HG03095 (cell line): Measurements from ENCODE around the gene PLEKHG4.

Experiments
- ATAC-seq: cut with Tn5 transposase; IDR thresholded peaks from one replicate; pipeline ENCODE4 v1.9.1; 2021; ENCODE audit warnings: moderate library complexity; ENCODE audit not compliant: unreplicated experiment

PLEKHG4 gene, protein sequence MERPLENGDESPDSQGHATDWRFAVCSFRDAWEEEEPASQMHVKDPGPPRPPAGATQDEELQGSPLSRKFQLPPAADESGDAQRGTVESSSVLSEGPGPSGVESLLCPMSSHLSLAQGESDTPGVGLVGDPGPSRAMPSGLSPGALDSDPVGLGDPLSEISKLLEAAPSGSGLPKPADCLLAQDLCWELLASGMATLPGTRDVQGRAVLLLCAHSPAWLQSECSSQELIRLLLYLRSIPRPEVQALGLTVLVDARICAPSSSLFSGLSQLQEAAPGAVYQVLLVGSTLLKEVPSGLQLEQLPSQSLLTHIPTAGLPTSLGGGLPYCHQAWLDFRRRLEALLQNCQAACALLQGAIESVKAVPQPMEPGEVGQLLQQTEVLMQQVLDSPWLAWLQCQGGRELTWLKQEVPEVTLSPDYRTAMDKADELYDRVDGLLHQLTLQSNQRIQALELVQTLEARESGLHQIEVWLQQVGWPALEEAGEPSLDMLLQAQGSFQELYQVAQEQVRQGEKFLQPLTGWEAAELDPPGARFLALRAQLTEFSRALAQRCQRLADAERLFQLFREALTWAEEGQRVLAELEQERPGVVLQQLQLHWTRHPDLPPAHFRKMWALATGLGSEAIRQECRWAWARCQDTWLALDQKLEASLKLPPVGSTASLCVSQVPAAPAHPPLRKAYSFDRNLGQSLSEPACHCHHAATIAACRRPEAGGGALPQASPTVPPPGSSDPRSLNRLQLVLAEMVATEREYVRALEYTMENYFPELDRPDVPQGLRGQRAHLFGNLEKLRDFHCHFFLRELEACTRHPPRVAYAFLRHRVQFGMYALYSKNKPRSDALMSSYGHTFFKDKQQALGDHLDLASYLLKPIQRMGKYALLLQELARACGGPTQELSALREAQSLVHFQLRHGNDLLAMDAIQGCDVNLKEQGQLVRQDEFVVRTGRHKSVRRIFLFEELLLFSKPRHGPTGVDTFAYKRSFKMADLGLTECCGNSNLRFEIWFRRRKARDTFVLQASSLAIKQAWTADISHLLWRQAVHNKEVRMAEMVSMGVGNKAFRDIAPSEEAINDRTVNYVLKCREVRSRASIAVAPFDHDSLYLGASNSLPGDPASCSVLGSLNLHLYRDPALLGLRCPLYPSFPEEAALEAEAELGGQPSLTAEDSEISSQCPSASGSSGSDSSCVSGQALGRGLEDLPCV

DNA sequence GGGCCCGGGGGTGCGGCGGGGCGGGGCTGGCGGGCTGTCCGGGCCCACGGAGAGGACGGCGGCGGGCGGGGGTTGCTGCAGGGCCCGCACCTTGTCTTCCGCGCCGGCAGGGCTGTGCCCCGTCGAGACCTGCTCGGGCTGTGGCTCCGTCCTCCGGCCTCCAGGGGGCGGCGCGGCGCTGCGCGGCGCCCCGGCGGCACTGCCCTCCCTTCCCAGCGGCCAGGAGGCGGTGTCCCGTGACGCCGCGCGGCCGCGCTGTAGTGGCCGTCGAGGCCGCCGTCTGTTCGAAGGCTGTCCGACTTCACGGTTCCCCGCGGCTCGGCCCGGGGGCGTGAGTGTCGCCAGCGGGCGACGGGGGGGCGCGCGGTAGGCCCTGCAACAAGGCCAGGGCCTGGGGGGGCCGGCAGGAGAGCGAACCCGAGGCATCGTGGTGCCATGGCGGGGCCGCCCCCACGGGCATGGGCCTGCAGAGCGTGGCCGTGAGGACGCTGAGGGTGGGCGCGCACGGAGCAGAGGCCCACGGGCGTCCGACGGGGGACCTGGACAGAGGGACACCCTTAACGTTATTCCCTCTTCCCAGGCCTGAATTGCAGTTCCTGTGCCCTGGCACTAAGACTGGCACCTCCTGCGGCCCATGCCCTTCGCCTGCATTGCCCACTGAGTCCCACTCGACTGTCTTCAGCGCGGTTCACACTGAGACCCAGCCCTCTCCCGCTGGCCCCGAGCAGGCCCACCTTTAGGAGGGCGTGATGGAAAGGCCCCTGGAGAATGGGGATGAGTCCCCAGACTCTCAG is at the start of gene PLEKHG4:
PLEKHG4 (plus strand) TSS at position 237 of the 794 bp plus-strand sequence; CDS start at position 750, 513 bp downstream.
- peak; percentile 87 for ATAC-seq

DNA sequence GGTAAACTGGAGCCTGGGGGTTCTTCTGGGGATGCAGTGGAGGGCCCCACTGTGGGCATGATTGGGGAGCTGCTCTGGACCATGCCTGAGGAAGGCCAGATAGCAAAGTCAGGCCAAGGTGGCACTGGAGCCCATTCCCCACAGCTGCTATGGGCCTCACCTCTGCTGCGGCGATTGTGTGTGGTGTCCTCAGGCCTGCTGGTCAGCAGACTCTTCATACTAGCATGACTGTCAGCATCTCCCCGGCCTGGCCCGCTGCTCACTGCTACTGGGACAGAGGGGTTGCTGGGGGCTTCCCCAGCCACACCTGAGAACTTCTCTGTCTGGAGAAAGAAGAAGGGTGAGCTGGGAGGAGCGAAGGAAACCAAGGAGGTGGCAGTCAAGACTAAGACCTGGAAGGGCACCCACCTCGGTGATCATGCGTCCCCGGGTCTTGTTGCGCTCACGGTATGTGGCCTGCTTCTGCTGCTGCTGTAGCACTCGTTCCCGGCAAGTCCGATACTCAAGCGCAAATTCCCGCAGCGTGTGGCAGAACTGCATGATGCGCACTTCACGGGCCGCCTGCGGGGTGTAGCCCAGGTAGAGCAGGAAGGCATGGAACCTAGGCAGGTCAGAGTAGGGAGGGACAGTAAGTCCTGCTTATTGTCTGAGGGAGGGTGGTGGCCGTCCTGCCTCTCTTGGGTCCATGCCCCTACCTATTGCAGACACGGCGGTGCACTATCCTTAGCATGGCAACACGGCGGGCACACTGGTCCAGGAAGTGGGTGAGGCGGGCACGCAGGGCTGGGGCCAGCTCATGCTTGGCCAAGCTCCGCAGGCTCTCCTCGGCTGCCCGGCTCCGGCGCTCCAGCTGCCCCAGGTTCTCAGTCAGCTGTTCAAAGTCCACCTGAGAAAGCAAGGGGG is 49.2 kb upstream of the PLEKHG4 start:
- ATAC-seq: no peak

DNA sequence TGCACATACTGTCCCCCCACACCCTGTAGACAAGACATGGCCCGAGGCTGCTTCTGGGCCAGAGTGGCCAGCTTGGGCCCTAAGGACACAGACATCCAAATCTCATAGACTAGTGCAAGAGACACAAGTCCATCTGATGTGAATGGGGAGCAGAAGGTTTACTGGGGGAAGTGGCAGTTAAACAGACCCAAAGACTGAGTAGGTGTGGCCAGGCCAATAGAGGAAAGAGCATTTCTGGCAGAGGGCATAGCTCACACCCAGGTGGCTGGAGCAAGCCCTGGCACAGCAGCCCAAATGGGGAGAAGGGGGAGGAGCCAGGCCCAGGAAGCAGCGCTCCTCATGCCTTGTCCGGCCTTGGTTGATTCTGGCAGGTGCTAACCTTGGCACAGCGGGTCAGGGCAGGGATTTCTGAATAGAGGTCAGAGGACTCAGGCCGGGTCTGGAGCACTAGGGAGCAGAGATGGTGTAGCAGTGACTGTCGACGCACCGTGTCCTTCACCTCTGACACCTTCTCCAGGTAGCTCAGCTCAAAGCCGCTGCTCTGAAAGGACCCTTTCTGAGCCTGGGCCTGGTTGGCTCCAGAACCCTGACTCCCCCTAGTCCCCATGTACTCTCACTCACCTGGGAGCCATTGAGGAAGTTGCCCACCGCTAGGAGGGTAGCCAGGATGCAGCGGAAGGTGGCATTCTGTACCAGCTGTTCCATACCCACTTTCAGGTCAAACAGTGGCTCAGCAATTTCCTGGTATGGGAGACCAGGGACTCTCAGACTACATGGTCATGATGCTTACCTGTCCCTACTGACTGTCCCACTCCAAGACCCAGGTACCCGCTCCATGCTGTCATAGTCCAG is 48.3 kb upstream of the PLEKHG4 start:
- ATAC-seq: no peak

DNA sequence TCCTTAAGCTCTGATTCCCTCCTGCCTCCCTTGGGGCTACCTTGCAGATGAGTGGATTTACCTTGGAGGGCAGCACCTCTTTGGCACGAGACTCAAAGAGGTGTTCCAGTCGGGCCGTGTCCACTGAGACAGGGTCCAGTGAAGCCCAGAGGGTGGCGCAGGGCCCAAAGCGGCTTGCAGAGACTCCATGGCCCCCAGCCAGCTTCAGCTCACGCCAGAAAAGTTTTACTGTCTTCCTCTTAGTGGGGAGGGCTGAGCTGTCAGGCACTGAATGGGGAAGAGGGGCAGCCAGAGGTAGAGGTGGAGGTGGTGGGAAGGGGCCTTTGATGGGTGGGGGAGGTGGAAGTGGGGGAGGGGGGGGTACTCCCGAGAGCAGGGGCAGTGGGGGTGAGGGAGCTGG is 45.7 kb upstream of the PLEKHG4 start:
- ATAC-seq: no peak

DNA sequence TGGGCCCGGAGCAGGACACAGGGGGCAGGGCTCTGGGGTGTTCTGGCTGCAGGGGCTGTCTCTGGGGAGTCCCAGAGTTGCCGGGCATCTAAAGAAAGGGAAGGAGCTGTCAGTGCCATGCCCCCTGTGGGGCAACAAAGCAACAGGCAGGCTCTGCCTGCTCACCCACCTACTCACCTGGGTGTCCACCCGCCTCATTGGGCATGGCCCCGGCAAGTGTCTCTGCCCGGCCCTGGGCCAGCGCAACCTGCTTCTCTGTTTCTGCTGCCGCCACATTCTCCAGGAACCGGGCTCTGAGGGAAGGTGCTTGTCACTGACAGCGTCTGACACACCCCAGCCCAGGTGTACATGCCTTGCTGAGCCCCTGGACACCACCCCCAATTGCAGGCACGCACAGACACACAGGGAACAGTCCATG is 45.1 kb upstream of the PLEKHG4 start:
- no peak for ATAC-seq

DNA sequence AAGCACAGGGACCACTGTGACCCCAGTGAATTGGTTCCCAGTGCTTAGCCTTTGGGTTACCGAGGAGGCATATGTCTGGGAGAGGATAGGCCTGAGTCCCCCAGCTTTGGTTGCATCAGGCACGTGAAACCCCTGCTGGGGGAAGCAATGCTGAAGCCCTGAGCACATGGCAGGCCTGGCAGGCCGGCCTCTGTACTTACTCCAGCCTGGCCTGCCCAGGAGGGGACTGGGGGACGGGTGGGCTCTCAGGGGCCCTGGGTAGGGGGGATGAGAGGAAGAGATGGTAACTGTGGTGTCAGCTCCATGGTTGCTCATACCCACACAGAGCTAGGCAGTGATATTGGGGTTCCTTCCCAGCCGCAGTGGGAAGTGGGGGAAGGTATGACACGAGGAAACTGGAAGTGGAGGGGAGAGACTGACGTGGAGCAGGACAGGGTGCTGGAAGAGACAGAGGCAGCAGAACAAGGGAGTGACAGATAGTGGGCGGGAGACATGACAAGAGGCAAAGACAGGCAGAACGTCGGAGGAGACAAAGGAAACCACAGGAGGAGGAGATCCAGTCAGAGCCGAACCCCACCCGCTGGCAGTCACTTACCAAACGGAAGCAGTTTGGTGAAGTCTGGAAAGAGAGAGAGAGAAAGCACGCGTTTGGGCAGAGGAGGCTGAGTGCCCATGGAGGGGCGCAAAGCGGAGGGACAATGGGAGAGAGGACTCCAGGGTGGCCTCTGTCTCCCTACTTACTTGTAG is 43.3 kb upstream of the PLEKHG4 start:
- no peak for ATAC-seq

DNA sequence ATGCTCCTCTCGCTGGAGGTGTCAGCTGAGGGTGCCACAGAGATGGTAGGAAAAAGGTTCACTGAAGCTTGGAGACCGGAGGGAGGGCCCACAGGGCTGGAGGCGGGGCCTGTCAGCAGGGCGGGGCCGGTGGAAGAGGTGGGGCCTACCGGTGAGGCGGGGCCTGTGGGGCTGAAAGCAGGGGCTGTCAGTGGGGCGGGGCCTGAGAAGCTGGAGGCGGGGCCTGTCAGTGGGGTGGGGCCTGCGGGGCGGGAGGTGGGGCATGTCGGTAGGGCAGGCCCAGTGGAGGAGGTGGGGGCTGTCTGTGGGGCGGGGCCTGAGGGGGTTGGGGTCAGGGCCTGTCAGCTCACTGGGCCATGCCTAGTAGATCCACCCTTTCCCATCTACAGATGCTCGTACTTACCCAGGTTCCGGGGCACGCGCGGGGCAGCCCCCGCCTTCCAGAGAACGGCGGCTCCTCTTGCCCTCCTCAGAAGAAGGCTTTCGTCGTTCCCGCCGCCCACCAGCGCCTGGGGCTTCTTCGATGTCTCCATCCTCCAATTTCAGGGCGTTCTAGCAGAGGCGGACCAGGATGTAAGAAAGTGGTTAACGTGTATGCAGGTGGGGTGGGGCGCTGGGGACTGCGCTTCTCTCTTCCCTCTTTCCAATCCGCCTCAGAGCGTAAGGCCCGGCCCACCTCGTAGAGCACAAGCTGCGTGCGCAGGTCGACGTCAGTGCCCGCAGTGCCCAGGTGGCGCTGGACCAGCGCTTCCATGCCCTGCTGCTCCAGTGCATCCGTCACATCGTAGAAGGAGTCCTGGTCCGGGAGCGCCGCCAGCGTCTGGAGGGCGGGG is 42.6 kb upstream of the PLEKHG4 start:
- ATAC-seq: no peak

DNA sequence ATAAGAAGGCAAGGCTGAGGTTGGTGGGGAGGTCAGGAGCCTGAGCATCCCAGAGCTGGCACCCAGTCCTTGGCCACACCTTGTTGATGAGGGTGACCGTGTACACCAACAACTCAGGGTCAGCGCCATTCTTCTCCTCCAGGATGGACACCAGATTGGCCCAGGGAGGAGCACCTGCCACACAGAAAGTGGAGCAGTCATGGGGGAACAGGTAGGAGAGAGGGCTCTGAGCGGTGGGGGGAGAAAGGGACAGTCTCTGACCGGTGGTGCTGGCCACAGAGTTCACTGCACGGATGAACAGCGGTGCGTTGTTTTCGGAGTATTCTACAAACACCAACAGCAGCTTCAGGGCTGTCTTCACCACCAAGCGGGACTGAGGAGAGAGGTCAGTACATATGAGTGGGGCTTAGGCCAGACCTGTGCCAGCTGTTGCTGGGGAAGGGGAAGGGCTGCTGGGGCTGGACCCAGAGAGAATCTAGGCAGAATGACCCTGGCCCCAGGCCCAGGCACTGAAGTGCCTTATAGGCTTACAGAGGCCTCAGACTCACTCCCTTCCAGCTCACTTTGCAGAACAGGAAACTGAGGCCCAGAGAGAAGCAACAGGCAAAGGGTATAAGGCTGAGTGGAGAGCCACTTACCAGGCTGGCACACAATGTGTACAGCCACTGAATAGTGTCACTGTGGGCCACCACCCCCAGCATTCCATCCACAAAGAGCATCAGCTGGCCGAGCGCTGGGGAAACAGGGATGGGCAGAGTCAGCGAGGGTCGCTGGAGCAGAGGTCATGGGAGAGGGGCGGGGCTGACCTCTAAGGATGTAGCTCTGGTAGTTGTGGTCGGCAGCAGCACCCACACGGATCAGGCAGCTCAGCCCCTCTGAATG is 41.7 kb upstream of the PLEKHG4 start:
- no peak for ATAC-seq

DNA sequence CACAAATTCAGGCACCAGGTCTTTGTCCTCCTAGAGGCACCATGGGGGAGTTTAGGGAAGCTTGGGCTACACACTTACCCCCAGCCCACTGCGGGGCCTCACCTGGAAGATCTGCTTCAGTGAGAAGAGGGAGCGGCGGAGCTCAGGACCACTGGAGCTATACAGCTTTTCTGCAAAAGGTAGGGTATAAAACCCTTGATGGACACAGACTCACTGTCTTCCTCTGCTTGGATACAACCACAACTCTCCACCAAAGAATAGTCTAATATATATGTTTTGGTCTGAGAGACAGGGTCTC is 41.1 kb upstream of the PLEKHG4 start:
- ATAC-seq: no peak

DNA sequence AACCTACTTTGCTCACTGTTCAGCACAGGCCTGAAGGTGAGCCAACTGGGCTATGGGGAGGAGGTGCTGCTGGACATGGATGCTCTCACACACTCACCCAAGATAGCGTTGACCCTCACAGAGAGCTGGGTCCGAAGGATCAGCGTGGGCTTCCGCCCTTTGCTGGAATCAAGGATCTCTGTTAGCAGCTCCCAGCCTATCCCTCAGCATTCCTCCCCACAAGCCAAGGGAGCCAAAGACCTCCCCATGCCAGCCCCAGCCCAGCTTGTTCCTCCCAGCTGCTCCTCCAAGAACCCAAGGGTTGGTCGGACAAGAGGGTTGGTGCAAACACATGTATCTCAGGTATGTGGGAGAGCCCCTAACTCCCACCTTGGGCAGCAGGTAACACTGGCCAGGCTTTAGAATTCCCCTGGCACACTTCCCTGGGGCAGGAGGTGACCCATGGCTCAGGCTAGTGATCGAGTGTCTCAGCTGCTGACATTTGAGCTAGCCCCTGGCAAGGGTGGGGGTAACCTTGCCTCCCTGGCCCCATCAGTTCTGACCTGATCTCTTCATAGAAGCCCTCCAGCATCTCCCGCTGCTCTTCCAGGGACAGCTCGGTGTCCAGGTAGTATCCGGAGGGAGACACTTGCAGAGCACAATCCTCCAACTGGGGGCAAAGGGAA is 40.4 kb upstream of the PLEKHG4 start:
- ATAC-seq: no peak

DNA sequence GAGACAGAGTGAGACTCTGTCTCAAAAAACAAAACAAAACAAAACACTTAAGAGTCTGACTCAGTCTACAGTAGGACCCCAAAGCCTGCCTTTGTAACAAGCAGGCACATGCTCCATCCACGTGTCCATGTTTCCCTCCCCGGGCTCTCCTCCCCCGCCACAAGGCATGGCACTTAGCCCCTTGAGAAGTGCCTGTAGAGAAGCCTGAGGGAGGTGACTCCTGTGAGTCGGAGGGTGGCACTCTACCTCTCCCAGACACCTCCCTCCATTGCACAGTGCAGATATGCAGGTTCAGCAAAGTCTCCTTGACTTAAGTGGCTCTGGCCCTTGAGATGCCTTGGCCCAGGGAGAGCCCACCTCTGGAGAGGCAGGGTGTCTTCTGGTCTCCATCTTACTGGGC is 38.8 kb upstream of the PLEKHG4 start:
- ATAC-seq: no peak

DNA sequence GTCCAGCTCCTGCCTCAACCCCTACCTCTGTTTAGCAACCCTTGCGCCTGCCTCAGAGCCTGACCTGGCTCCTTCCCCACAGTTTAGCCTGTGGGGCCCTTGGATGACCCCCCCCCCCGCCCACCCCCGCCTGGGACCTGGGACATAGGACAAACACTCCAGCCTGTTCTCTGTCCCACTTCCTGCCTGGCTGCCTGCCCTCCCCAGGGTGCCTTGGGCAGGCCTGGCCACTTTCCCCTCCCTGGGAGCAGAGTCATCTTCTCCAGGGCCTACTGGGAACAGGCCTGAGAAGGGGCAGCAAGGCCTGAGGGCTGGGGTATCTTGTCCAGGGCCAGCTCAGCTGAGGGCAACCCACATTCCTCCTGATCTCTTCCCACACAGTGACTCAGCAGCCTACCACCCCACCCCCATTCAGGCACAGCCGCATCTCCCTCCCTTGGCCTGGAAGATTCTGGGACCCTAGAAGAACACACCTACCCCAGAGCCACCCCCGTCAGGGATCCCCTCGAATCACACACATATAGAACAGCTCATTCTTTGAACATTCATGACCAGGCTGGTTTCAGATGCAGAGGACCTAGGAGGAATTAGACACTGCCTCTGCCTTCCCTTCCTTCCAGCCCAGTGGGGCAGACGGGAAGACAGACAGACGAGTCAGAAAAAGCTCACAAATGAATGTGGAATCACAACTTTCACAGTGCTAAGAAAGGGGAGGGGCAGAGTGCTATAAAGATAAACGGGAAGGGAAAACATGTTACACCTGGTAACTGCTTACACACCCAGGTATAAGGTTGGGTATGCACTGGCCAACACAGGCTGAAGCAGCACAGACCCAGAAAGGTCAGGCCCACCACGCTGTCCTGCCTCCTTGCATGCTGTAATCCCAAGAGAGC is 38.1 kb upstream of the PLEKHG4 start:
- no peak for ATAC-seq

DNA sequence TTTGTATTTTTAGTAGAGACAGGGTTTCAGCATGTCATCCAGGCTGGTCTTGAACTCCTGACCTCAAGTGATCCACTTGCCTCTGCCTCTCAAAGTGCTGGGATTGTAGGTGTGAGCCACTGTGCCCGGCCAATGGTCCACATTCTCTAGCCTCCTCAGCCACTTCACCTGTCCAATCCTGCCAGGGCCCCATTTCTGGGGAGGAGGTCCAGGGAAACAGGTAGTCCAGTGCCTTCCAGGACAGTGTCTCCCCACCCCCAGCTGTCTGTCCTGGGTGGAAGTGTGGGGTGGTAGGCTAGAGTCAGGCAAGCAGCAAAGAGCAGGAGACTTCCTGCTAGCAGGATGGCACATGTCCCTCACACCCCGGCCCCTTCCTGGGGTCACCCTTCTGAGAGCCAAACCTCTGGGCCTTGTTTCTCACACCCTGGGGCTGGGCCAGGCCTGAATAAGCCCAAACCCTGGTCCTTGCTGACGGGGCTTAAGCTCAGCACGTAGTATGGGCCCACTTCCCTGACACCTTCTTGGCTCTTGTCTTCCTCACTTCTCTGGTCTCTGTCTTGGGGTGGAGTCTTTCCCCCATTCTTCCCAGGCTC is 37.1 kb upstream of the PLEKHG4 start:
- ATAC-seq: no peak

DNA sequence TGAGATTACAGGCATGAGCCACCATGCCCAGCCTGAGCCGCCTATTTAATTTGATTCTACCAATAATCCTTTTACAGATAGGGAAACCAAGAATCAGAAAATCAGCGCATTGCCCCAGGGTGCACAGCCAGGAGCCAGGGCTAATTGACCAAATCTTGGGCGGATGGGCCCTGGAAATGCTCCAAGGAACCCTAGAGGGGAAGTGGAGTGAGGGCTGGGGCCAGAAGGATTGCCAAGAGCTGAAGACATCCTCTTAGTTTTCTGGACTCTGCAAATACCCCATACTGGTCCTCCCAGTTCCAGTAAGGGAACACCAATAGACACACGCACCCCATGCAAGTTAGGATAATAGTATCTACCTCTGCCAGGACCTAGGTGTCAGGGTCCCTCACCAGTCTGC is 35.9 kb upstream of the PLEKHG4 start:
- no peak for ATAC-seq
